Memory B cell (primary cell): ENCODE measurements around the gene EDNRA.
"Not testable (repeated sequence)": the region's sequence is repeated elsewhere in the genome, so short reads cannot be mapped to it uniquely, and the experiment has no call there.

Experiments
- ATAC-seq: fragments of 150-1000 bp; cut with Tn5 transposase; 2 replicates; pipeline ENCODE4 v1.10.0; 2021; ENCODE audit warnings: low read depth, mild to moderate bottlenecking, moderate library complexity
- DNase-seq, 2 donors: peaks; one replicate each; pipeline ENCODE4 v3.0.0; 2022; ENCODE audit warnings: low spot score in 2 of 2
- H3K27ac Mint-ChIP-seq: one replicate; pipeline ENCODE4 v1.8.0; 2022; ENCODE audit warnings: mild to moderate bottlenecking, moderate library complexity, mixed read lengths
- H3K27me3 Mint-ChIP-seq: one replicate; pipeline ENCODE4 v1.8.0; 2022; ENCODE audit warnings: mixed read lengths
- H3K36me3 Mint-ChIP-seq: one replicate; pipeline ENCODE4 v1.8.0; 2022; ENCODE audit warnings: mild to moderate bottlenecking, mixed read lengths
- H3K4me1 Mint-ChIP-seq: one replicate; pipeline ENCODE4 v1.8.0; 2022; ENCODE audit warnings: mixed read lengths
- H3K4me3 Mint-ChIP-seq: one replicate; pipeline ENCODE4 v1.8.0; 2022; ENCODE audit warnings: mild to moderate bottlenecking, moderate library complexity, mixed read lengths
- H3K9me3 Mint-ChIP-seq: one replicate; pipeline ENCODE4 v1.8.0; 2022; ENCODE audit warnings: mixed read lengths

Gene EDNRA

GRCh38 chr4:147480891-147481576 is at the start of gene EDNRA:
EDNRA (plus strand) TSS chr4:147481097; CDS start chr4:147485682, 4,585 bp downstream.
- Mint-ChIP-seq H3K9me3 (no peaks in the 10 kb centered on the region), H3K27ac (no peak within 1 kb of the TSS), H3K4me3 (no peak within 1 kb of the TSS), H3K27me3 (no peaks in the 10 kb centered on the region), H3K4me1 (no peaks in the 10 kb centered on the region), H3K36me3 (no peaks in the 10 kb centered on the region)
- ATAC-seq (no peak), DNase-seq (no peak)

- not testable (repeated sequence) for H3K4me3 Mint-ChIP-seq, H3K27me3 Mint-ChIP-seq, H3K36me3 Mint-ChIP-seq, H3K9me3 Mint-ChIP-seq, DNase-seq, ATAC-seq, H3K4me1 Mint-ChIP-seq, H3K27ac Mint-ChIP-seq
Measured at GRCh38 chr4:147434370-147434769, 46.5 kb upstream of the EDNRA start.

- Mint-ChIP-seq H3K27ac (no peak overlapping the region), H3K36me3 (no peaks in the 10 kb centered on the region), H3K27me3 (no peaks in the 10 kb centered on the region), H3K4me3 (no peak overlapping the region), H3K9me3 (peaks cover 6% of the 10 kb centered on the region), H3K4me1 (no peaks in the 10 kb centered on the region)
- no peak for DNase-seq
- ATAC-seq = no peak
Measured at GRCh38 chr4:147440442-147440841, 40.5 kb upstream of the EDNRA start.

GRCh38 chr4:147447786-147448185 is 33.1 kb upstream of the EDNRA start:
- Mint-ChIP-seq H3K36me3 (no peaks in the 10 kb centered on the region), H3K9me3 (peaks cover 6% of the 10 kb centered on the region), H3K4me3 (no peak overlapping the region), H3K27me3 (no peaks in the 10 kb centered on the region), H3K4me1 (no peaks in the 10 kb centered on the region), H3K27ac (no peak overlapping the region)
- DNase-seq (no peak), ATAC-seq (no peak)

- Mint-ChIP-seq H3K36me3 (no peaks in the 10 kb centered on the region), H3K4me3 (no peak overlapping the region), H3K4me1 (no peaks in the 10 kb centered on the region), H3K9me3 (peaks cover 3% of the 10 kb centered on the region), H3K27ac (no peak overlapping the region), H3K27me3 (no peaks in the 10 kb centered on the region)
- ATAC-seq (no peak), DNase-seq (no peak)
Measured at GRCh38 chr4:147453561-147454141, 27.2 kb upstream of the EDNRA start.

- H3K27me3 Mint-ChIP-seq = no peaks in the 10 kb centered on the region
- DNase-seq (no peak), ATAC-seq (no peak)
- no peaks in the 10 kb centered on the region for H3K4me1 Mint-ChIP-seq
- peaks cover 3% of the 10 kb centered on the region for H3K9me3 Mint-ChIP-seq
- H3K4me3 Mint-ChIP-seq = no peak overlapping the region
- no peaks in the 10 kb centered on the region for H3K36me3 Mint-ChIP-seq
- H3K27ac Mint-ChIP-seq = no peak overlapping the region
Measured at GRCh38 chr4:147456706-147457105, 24.2 kb upstream of the EDNRA start.

- DNase-seq (no peak), ATAC-seq (no peak)
- H3K27me3 Mint-ChIP-seq = no peaks in the 10 kb centered on the region
- H3K4me1 Mint-ChIP-seq = no peaks in the 10 kb centered on the region
- H3K36me3 Mint-ChIP-seq = no peaks in the 10 kb centered on the region
- no peak overlapping the region for H3K27ac Mint-ChIP-seq
- H3K4me3 Mint-ChIP-seq = no peak overlapping the region
- peaks cover 9% of the 10 kb centered on the region for H3K9me3 Mint-ChIP-seq
Measured at GRCh38 chr4:147461161-147461560, 19.7 kb upstream of the EDNRA start.

GRCh38 chr4:147463065-147463464 is 17.8 kb upstream of the EDNRA start:
- ATAC-seq (no peak), DNase-seq (no peak)
- H3K4me3 Mint-ChIP-seq = no peak overlapping the region
- no peaks in the 10 kb centered on the region for H3K27me3 Mint-ChIP-seq
- H3K27ac Mint-ChIP-seq = no peak overlapping the region
- no peaks in the 10 kb centered on the region for H3K4me1 Mint-ChIP-seq
- no peaks in the 10 kb centered on the region for H3K36me3 Mint-ChIP-seq
- peaks cover 9% of the 10 kb centered on the region for H3K9me3 Mint-ChIP-seq

- H3K36me3 Mint-ChIP-seq = no peaks in the 10 kb centered on the region
- ATAC-seq (no peak), DNase-seq (no peak)
- no peaks in the 10 kb centered on the region for H3K4me1 Mint-ChIP-seq
- H3K9me3 Mint-ChIP-seq = peaks cover 10% of the 10 kb centered on the region
- H3K4me3 Mint-ChIP-seq = no peak overlapping the region
- H3K27ac Mint-ChIP-seq = no peak overlapping the region
- H3K27me3 Mint-ChIP-seq = no peaks in the 10 kb centered on the region
Measured at GRCh38 chr4:147465461-147465860, 15.4 kb upstream of the EDNRA start.

GRCh38 chr4:147477439-147477838 is 3.5 kb upstream of the EDNRA start:
- H3K27ac Mint-ChIP-seq = no peak overlapping the region
- no peaks in the 10 kb centered on the region for H3K36me3 Mint-ChIP-seq
- H3K4me1 Mint-ChIP-seq = no peaks in the 10 kb centered on the region
- no peak overlapping the region for H3K4me3 Mint-ChIP-seq
- ATAC-seq (no peak), DNase-seq (no peak)
- peaks cover 4% of the 10 kb centered on the region for H3K27me3 Mint-ChIP-seq
- H3K9me3 Mint-ChIP-seq = no peaks in the 10 kb centered on the region

GRCh38 chr4:147479376-147479775 is 1.5 kb upstream of the EDNRA start:
- no peaks in the 10 kb centered on the region for H3K4me1 Mint-ChIP-seq
- no peaks in the 10 kb centered on the region for H3K9me3 Mint-ChIP-seq
- no peaks in the 10 kb centered on the region for H3K36me3 Mint-ChIP-seq
- no peak overlapping the region for H3K27ac Mint-ChIP-seq
- H3K27me3 Mint-ChIP-seq = peaks cover under 1% of the 10 kb centered on the region
- no peak for ATAC-seq
- H3K4me3 Mint-ChIP-seq = no peak overlapping the region
- DNase-seq = no peak

- no peaks in the 10 kb centered on the region for H3K4me1 Mint-ChIP-seq
- no peak for DNase-seq
Measured at GRCh38 chr4:147479786-147480185, 1.1 kb upstream of the EDNRA start.

GRCh38 chr4:147480502-147480890 is 401 bp upstream of the EDNRA start:
- no peaks in the 10 kb centered on the region for H3K27me3 Mint-ChIP-seq
- no peaks in the 10 kb centered on the region for H3K36me3 Mint-ChIP-seq
- no peak for ATAC-seq
- no peaks in the 10 kb centered on the region for H3K9me3 Mint-ChIP-seq
- H3K4me1 Mint-ChIP-seq = no peaks in the 10 kb centered on the region
- DNase-seq = no peak
- no peak overlapping the region for H3K4me3 Mint-ChIP-seq
- no peak overlapping the region for H3K27ac Mint-ChIP-seq

More at GRCh38 chr4:147479786-147480185, 1.1 kb upstream of the EDNRA start:
- no peak for ATAC-seq
- no peaks in the 10 kb centered on the region for H3K9me3 Mint-ChIP-seq
- H3K27ac Mint-ChIP-seq = no peak overlapping the region
- no peaks in the 10 kb centered on the region for H3K27me3 Mint-ChIP-seq
- no peaks in the 10 kb centered on the region for H3K36me3 Mint-ChIP-seq
- no peak overlapping the region for H3K4me3 Mint-ChIP-seq

GRCh38 chr4:147481577-147482109 is 746 bp downstream of the EDNRA start:
- Mint-ChIP-seq H3K9me3 (no peaks in the 10 kb centered on the region), H3K27me3 (no peaks in the 10 kb centered on the region), H3K4me1 (no peaks in the 10 kb centered on the region), H3K4me3 (no peak overlapping the region), H3K36me3 (no peaks in the 10 kb centered on the region), H3K27ac (no peak overlapping the region)
- DNase-seq (no peak), ATAC-seq (no peak)

- no peaks in the 10 kb centered on the region for H3K4me1 Mint-ChIP-seq
- H3K27ac Mint-ChIP-seq = no peak overlapping the region
- H3K36me3 Mint-ChIP-seq = no peaks in the 10 kb centered on the region
- DNase-seq (no peak), ATAC-seq (no peak)
- H3K4me3 Mint-ChIP-seq = no peak overlapping the region
- no peaks in the 10 kb centered on the region for H3K27me3 Mint-ChIP-seq
- H3K9me3 Mint-ChIP-seq = no peaks in the 10 kb centered on the region
Measured at GRCh38 chr4:147482281-147482680, 1.4 kb downstream of the EDNRA start.
